HG02970 (cell line): ENCODE data around the gene POP4.
"Not testable (repeated sequence)": the region's sequence is repeated elsewhere in the genome, so short reads cannot be mapped to it uniquely, and the experiment has no call there.

Experiments used
- ATAC-seq: cut with Tn5 transposase; IDR thresholded peaks from one replicate; pipeline ENCODE4 v1.9.1; 2021; ENCODE audit warnings: mild to moderate bottlenecking, moderate library complexity, moderate number of reproducible peaks; ENCODE audit not compliant: unreplicated experiment, low FRiP score

POP4 gene

GRCh38 chr19:29605653-29606419 is at the start of gene POP4:
Gene POP4 (plus strand): TSS chr19:29606283. CDS start chr19:29606319, 36 bp downstream.
- ATAC-seq, result peak; percentile 76

- not testable (repeated sequence) for ATAC-seq
Observed at GRCh38 chr19:29559110-29559509, 47.0 kb upstream of the POP4 start.

- no peak for ATAC-seq
Observed at GRCh38 chr19:29559743-29560142, 46.3 kb upstream of the POP4 start.

GRCh38 chr19:29560313-29561075 is 45.6 kb upstream of the POP4 start:
- ATAC-seq, result no peak

GRCh38 chr19:29561601-29562000 is 44.5 kb upstream of the POP4 start:
- no peak for ATAC-seq

GRCh38 chr19:29562299-29563297 is 43.5 kb upstream of the POP4 start:
- ATAC-seq, result no peak

- no peak for ATAC-seq
Observed at GRCh38 chr19:29563486-29564101, 42.5 kb upstream of the POP4 start.

GRCh38 chr19:29564574-29565005 is 41.5 kb upstream of the POP4 start:
- no peak for ATAC-seq

GRCh38 chr19:29565171-29565570 is 40.9 kb upstream of the POP4 start:
- ATAC-seq, result no peak

GRCh38 chr19:29566496-29567054 is 39.5 kb upstream of the POP4 start:
- no peak for ATAC-seq

GRCh38 chr19:29567366-29567915 is 38.6 kb upstream of the POP4 start:
- no peak for ATAC-seq

- no peak for ATAC-seq
Observed at GRCh38 chr19:29568036-29569025, 37.8 kb upstream of the POP4 start.

- ATAC-seq, result no peak
Observed at GRCh38 chr19:29569038-29569911, 36.8 kb upstream of the POP4 start.

GRCh38 chr19:29571181-29571580 is 34.9 kb upstream of the POP4 start:
- ATAC-seq, result no peak

- no peak for ATAC-seq
Observed at GRCh38 chr19:29573486-29573885, 32.6 kb upstream of the POP4 start.

GRCh38 chr19:29574510-29574909 is 31.6 kb upstream of the POP4 start:
- no peak for ATAC-seq

GRCh38 chr19:29576046-29576606 is 30.0 kb upstream of the POP4 start:
- no peak for ATAC-seq
